Measurements from ENCODE around the gene GSE1. TPM values are rescaled to one million over a fixed set of nuclear protein-coding genes. Genes with fewer than 3 reads are reported as not detected.

Gene GSE1
- total and polyA plus RNA-seq, 9 of the 15 experiments (the other 6 are each of a cell fraction or from before 2014, with no cell fraction given), result 12.2 to 244 (median 57.9) TPM

GRCh38 chr16:85570735-85571562, 42.2 kb upstream of the GSE1 start (continued):
- TF ChIP-seq, protein P1, sequence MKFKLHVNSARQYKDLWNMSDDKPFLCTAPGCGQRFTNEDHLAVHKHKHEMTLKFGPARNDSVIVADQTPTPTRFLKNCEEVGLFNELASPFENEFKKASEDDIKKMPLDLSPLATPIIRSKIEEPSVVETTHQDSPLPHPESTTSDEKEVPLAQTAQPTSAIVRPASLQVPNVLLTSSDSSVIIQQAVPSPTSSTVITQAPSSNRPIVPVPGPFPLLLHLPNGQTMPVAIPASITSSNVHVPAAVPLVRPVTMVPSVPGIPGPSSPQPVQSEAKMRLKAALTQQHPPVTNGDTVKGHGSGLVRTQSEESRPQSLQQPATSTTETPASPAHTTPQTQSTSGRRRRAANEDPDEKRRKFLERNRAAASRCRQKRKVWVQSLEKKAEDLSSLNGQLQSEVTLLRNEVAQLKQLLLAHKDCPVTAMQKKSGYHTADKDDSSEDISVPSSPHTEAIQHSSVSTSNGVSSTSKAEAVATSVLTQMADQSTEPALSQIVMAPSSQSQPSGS (CRISPR knock-in tag; IDR thresholded peaks at IDR 0.05), result no peak
- TF ChIP-seq CBX8 (IDR thresholded peaks at IDR 0.05; ENCODE audit: borderline replicate concordance, extremely low read depth, low read depth, low read length, poor library complexity, severe bottlenecking) (no peak), MTA1 (IDR thresholded peaks at IDR 0.05; ENCODE audit: borderline replicate concordance) (no peak), ETV6 (IDR thresholded peaks at IDR 0.05; ENCODE audit: borderline replicate concordance in 1 of 2, low read depth in 2 of 2, low read length in 1 of 2) (no peak), ETV6 (CRISPR knock-in tag; IDR thresholded peaks at IDR 0.05; ENCODE audit: borderline replicate concordance) (no peak), MTA3 (IDR thresholded peaks at IDR 0.05; ENCODE audit: borderline replicate concordance) (peak; percentile 70; the same call in 1 of the 2 replicates), ZNF224 (CRISPR knock-in tag; IDR thresholded peaks at IDR 0.05) (0 out of 2 replicates have a peak, but pooled peaks have one; percentile 14), MYBL2 (IDR thresholded peaks at IDR 0.05; ENCODE audit: low read depth) (no peak), MYBL2 (CRISPR knock-in tag; IDR thresholded peaks at IDR 0.05; ENCODE audit: borderline replicate concordance) (no peak), FOXJ3 (CRISPR knock-in tag; IDR thresholded peaks at IDR 0.05) (no peak), HNRNPK (IDR thresholded peaks at IDR 0.05; ENCODE audit: low read depth, low read length, poor library complexity, severe bottlenecking) (no peak), ZNF717 (CRISPR knock-in tag; IDR thresholded peaks at IDR 0.05) (no peak), ZC3H8 (IDR thresholded peaks at IDR 0.05) (no peak; the same call in 1 of the 2 replicates), HMG20A (CRISPR knock-in tag; conservative IDR thresholded peaks at IDR 0.05) (no peak), HNRNPH1 (optimal IDR thresholded peaks at IDR 0.05; ENCODE audit: low read depth, low read length) (no peak), LARP7 (IDR thresholded peaks at IDR 0.05) (no peak), DPF2 (IDR thresholded peaks at IDR 0.05) (peak; percentile 85), ZNF431 (CRISPR knock-in tag; IDR thresholded peaks at IDR 0.05) (no peak; the same call in 1 of the 2 replicates), GTF2A2 (tag; IDR thresholded peaks at IDR 0.05) (no peak), FOXJ2 (tag; IDR thresholded peaks at IDR 0.05) (no peak; the same call in 1 of the 2 replicates), BRCA1 (IDR thresholded peaks at IDR 0.05) (no peak), BRCA1 (CRISPR knock-in tag; IDR thresholded peaks at IDR 0.05) (no peak), ZNF561 (CRISPR knock-in tag; conservative IDR thresholded peaks at IDR 0.05) (no peak), POLR2AphosphoS5 (IDR thresholded peaks at IDR 0.05; ENCODE audit: control insufficient read depth, insufficient read depth, low read depth, low read length) (peak; percentile 32)
- TF ChIP-seq, protein P2, sequence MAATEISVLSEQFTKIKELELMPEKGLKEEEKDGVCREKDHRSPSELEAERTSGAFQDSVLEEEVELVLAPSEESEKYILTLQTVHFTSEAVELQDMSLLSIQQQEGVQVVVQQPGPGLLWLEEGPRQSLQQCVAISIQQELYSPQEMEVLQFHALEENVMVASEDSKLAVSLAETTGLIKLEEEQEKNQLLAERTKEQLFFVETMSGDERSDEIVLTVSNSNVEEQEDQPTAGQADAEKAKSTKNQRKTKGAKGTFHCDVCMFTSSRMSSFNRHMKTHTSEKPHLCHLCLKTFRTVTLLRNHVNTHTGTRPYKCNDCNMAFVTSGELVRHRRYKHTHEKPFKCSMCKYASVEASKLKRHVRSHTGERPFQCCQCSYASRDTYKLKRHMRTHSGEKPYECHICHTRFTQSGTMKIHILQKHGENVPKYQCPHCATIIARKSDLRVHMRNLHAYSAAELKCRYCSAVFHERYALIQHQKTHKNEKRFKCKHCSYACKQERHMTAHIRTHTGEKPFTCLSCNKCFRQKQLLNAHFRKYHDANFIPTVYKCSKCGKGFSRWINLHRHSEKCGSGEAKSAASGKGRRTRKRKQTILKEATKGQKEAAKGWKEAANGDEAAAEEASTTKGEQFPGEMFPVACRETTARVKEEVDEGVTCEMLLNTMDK (IDR thresholded peaks at IDR 0.05; ENCODE audit: borderline replicate concordance, insufficient read depth, low read depth, low read length, poor library complexity, severe bottlenecking), result no peak
- TF ChIP-seq, protein P3, sequence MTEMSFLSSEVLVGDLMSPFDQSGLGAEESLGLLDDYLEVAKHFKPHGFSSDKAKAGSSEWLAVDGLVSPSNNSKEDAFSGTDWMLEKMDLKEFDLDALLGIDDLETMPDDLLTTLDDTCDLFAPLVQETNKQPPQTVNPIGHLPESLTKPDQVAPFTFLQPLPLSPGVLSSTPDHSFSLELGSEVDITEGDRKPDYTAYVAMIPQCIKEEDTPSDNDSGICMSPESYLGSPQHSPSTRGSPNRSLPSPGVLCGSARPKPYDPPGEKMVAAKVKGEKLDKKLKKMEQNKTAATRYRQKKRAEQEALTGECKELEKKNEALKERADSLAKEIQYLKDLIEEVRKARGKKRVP (CRISPR knock-in tag; IDR thresholded peaks at IDR 0.05), result 0 out of 2 replicates have a peak, but pooled peaks have one; percentile 14
